ENCODE results near the gene CGB1.

Gene CGB1

DNA sequence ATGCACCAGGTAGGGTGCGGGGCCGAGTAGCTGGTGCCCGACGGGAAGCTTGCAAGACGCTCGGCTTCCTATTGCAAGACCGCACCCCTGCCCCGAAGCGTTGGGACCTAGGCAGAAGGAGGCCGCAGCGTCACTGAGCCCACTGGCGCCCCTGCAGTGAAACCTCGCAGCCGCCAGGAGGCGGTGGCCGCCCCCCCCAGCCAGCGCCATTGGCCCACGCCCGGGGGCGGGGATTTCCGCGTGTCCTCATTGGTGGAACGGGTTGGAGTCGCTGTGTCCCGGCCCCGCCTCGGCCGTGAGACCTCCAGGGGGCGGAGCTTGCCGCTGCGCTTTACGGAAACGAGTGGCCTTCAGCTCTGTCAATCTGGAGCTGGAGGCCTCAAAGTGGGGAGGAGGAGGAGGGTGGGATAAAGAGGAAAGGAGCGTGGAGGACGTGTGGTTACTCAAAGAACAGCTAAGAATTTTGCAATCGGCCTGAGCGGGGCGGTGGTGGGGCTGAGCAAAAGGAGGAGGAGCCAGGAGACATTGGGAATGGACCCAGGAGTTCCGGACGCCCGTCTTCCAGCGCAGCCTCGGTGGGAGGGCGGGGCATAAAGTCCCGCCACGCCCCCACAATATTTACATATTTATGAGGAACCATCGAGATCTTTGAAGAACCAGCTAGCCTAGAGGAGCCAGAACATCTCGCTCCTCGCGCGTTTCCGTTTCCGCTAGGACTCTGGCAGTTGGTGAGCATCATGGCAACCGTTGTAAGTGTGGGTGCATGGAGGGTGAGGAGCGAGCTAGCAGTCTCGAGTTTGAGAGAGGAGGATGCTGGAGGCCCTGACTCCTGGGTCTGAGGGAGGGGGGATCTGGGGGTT lies 43.3 kb downstream of the CGB1 start, which contains the start of the genes GYS1 and RUVBL2:
Gene GYS1 (minus strand): TSS at position 135 of the 860 bp plus-strand sequence. CDS start 197 bp downstream, outside the sequence.
Gene RUVBL2 (plus strand): TSS at position 713 of the 860 bp plus-strand sequence. CDS start 25 bp downstream, at position 738.
- DNase-seq = peak; percentile 98

DNA sequence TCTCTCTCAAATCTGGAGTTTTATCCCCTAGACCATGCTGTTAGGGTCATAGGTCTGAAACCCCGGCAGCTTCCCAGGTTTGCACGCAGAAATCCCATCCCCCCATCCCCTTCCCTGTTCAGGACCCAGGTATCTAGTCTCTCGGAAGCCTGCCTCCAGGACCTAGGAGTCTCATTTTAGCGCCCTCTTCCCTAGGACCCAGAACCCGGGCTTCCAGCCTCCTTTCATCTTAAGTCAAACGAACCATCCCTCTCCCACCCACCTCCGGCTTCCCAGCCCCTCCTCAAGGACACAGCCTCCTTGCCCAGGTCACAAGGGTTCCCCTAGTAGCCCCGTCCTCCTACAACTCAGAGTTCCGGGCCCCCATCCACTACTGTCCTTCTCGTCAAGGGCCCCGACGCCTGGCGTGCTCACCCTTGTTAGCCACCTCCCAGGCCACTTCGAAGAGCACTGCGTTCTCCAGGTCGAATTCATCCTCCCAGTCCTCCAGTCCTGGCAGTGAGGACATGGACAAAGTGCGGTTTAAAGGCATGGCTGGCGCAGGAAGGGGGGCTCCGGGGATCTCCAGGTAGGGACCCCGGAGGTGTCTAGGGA lies 44.0 kb downstream of the CGB1 start:
- no peak for DNase-seq

DNA sequence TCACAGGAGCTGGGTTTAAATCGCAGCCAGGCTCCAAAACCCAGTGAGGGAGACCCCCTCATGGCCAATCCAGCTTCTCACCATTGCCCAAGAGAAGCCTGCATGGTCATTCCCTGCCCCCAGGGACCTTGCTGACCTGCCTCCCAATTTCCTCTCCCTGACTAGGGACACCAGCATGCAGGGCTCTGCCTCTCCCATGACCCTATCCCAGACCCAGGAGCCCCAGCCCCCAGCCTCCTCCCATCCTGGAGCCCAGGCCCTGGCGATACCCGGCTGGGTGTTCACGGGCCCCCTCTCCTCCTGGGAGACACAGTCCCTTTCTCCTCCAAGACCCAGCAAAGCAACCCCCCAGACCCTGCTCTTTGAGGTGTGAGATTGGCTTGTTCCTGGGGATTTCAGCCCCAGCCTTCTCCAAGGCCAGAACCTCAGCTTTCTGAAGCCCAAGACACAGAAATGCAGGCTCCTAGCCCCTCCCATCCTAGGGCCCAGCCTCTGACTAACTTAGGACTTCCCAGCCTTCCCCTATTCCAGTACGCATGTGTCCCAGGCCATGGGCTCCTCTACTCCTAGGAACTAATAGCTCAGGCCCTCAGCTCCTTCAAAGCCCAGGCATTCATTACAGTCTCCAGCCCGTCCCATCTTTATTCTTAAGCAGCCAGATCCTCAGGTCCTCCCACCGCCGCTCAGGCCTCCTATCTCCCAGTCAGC lies 44.7 kb downstream of the CGB1 start:
- DNase-seq = peak; percentile 31

DNA sequence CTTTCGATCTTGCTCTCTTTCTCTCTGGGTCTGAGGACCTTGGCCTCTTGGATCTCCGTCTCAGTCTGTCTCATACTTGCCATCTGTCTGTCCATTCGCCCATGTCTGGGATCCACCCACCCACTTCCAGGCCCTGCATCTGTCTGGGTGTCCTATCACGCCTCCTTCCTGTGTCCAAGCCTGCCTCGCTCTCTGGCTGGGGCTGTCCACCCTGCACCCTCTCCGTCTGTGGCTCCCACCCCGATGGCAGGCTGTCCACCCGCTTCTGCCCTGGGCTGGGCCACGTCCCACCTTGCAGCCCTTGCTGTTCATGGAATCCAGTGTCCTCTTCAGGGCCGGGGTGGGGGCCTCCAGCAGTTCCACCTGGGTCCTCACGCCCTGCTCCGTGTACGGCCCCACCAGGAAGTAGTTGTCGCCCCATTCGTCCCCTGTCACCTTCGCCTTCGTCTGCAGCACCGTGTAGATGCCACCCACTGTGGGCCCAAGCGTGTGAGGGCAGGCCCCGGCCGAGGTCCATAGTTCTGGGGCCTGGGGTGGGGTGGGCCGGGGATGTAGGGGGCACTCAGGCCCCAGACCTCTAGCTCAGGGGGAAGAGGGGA lies 45.6 kb downstream of the CGB1 start:
- DNase-seq = no peak

DNA sequence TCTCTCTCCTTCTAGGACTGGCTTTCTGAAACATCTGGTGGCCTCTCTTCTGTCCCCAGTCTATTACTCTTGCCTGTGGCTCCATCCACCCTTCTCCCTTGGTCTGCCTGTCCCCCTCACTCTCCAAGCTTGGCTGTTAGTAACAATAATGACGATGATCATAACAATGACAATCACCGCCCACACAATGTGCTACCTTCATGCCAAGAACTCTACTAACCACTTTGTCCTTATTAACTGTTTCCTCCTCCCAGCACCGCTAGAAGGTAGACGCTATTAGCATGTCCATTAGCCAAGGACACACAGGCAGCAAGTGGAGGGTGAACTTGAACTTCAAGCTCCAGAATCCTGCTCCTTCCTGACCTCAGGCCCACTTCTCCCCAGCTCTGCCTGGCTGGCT lies 46.3 kb downstream of the CGB1 start:
- DNase-seq = no peak

DNA sequence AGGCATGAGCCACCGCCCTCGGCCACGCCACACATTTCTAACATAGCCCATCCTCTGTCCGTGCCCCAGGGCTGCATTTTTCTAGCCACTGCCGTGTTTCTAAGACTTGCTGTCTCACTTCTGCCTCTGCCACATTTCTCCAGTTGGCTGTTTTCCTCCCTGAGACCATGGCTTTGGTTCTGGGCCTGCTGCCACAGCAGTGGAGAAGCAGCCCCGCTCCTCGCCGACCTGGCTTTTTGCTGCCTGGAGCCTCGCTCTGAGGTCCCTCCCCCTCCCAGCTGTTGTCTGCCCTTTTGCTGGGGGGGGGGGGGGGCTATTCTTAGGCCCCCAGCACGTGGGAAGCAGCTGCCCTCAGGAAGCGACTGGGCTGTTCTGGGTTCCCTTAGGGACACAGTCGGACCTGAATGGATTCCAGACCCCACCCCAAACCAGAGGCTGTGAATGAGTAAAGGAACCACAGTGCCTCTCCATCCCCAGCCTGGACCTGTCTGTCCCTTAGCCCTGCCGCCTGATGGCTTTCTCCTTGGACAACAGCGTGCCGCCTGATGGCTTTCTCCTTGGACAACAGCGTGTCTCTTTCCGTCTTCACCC lies 46.9 kb downstream of the CGB1 start:
- DNase-seq = no peak

DNA sequence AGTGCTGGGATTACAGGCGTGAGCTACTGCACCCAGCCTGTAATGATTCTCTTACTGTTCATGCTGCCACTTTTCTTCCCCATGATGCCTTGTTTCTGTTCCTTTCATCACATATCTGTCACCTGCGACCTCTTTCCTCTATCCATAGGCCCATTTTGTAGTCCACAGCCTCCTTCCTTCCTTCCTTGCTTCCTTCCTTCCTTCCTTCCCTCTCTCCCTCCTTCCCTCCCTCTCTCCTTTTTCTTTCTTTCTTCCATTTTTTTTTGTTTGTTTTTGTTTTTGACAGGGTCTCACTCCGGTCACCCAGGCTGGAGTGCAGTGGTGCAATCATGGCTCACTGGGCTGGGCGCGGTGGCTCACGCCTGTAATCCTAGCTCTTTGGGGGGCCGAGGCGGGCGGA lies 47.8 kb downstream of the CGB1 start:
- DNase-seq = no peak

DNA sequence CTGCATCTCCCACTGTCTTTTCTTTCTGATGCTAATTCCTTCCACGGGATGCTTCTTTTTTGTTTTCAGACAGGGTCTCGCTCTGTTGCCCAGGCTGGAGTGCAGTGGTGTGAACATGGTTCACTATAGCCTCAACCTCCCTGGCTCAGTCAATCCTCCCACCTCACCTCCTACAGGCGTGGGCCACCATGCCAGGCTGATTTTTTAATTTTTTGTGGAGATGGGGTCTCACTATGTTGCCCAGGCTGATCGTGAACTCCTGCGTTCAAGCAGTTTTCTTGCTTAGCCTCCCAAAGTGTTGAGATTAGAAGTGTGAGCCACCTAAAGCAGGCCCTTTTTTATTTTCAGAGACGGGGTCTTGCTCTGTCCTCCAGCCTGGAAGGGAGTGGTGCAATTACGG lies 48.4 kb downstream of the CGB1 start:
- DNase-seq = no peak

DNA sequence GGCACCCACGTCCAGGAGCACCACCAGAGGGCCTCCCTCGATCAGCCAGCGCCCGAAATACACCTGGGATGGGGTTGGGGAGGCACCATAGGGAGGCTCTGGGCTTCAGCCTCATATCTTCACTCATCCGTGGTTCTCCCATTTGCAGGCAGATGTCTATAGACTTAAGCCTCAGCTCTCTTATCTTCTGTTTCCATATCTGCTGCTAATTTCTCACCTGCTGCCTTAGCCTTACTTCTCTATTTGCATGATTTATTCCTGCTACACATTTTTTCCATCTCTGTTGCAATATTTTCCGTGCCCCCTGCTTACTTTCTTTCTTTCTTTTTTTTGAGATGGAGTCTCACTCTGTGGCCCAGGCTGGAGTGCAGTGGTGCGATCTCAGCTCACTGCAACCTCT lies 49.4 kb downstream of the CGB1 start:
- no peak for DNase-seq

DNA sequence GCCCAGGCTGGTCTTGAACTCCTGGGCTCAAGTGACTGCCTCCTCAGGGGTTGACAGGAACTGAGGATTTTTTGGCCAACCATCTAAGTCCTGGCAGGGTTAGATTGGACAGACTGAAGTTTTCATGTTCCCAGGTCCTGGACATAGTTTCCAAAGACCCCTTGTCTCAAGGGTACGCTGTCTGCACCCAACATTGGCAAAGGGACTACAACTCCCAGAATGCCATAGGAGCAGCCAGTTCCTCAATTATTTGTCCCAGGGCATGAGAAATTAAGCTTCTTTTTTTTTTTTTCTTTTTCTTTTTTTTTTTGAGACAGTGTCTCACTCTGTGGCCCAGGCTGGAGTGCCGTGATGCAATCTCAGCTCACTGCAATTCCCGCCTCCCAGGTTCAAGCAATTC lies 50.5 kb downstream of the CGB1 start:
- DNase-seq = no peak

DNA sequence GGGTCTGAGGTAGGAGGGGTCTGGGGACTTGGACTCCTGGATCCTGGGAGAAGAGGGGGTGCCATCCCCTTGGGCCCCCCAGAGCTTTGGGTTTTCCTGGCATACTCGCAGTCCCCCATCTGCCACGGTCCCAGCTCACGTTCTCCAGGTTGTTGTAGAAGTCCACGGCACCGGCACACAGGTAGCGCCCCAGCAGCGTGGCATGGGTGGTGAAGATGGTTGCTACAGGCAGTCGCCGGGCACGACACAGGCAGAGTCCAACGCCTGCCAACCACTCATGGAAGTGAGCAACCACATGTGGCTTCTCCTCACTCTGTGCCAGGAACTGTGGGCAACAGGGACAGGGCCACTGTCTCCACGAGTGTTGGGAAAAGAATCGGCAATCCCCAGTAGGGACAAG lies 51.0 kb downstream of the CGB1 start:
- no peak for DNase-seq
